Hematopoietic multipotent progenitor cell treated with erythropoietin and hydrocortisone succinate and interleukin-3 and kit ligand, for 17 days (in vitro differentiated cells): ENCODE measurements around the gene LGALS12.

Source experiments
- DNase-seq: peaks from one replicate; pipeline ENCODE4 v3.0.0-alpha.2; 2015; ENCODE audit warnings: low spot score

Gene LGALS12

GRCh38 chr11:63560506-63561180 is 54.8 kb downstream of the LGALS12 start:
- peak; percentile 29 for DNase-seq

GRCh38 chr11:63563201-63564055 is 57.5 kb downstream of the LGALS12 start, which contains the start of gene PLAAT2:
Gene PLAAT2, minus strand, starts transcription at chr11:63563379. Its CDS starts 55 bp downstream, at chr11:63563324.
- no peak for DNase-seq

GRCh38 chr11:63564056-63564774 is 58.3 kb downstream of the LGALS12 start:
- no peak for DNase-seq

GRCh38 chr11:63564784-63565350 is 59.0 kb downstream of the LGALS12 start:
- DNase-seq = no peak
